A549 (cell line): ENCODE results near the gene ARHGAP26. TPM values are rescaled to one million over a fixed set of nuclear protein-coding genes. Genes with fewer than 3 reads are reported as not detected.

Source experiments
- ATAC-seq, 2 experiments: fragments of 200-7000 bp in 1 of 2; fragments of >200 bp in 1 of 2; cut with Nextera tagmentation in 1 of 2; cut with Tn5 transposase in 1 of 2; 3 replicates each; pipeline versions ENCODE4 v1.8.0 to v1.9.1; 2018 to 2020; ENCODE audit warnings: mild to moderate bottlenecking in 1 of 2, moderate library complexity in 1 of 2
- CTCF ChIA-PET: fragments of 300-600 bp; sonication (Branson Sonifier 250); formaldehyde crosslinking; extraction: SDS; loops from one replicate; lab custom pipeline; 2021; ENCODE audit warnings: antibody characterized with exemption, inconsistent platforms; lab: Yijun Ruan, JAX
- POLR2A ChIA-PET: fragments of 350-600 bp; formaldehyde crosslinking; extraction: SDS; loops from one replicate; lab custom pipeline; 2021; ENCODE audit warnings: antibody characterized with exemption, inconsistent platforms; lab: Yijun Ruan, JAX
- DNase-seq, 2 experiments: peaks; one replicate each; pipeline versions ENCODE4 v3.0.0 to v3.0.0-alpha.2; 2011 to 2016; ENCODE audit warnings: low read depth in 1 of 2, low spot score in 1 of 2
- FAIRE-seq: peaks from 2 replicates; lab custom pipeline; 2011; peaks lifted over from hg19 to GRCh38; lab: Jason Lieb, UNC
- H3K27ac ChIP-seq, 2 experiments: fragments of >200 bp; sonication (Bioruptor Twin); formaldehyde crosslinking; 3 replicates each; pipeline ENCODE4 v1.5.1; 2016 to 2017
- H3K4me1 ChIP-seq: fragments of >200 bp; sonication (Bioruptor Twin); formaldehyde crosslinking; 3 replicates; pipeline ENCODE4 v1.6.1; 2016
- H3K4me2 ChIP-seq: fragments of >200 bp; sonication (Bioruptor Twin); formaldehyde crosslinking; 3 replicates; pipeline ENCODE4 v1.6.1; 2016
- H3K4me3 ChIP-seq: fragments of >200 bp; sonication (Bioruptor Twin); formaldehyde crosslinking; 3 replicates; pipeline ENCODE4 v1.5.1; 2016
- H3K9me3 ChIP-seq: fragments of >200 bp; sonication (Bioruptor Twin); formaldehyde crosslinking; 3 replicates; pipeline ENCODE4 v1.6.1; 2016
- CBX8 ChIP-seq: fragments of 200-600 bp; sonication (generic); IDR thresholded peaks from 2 replicates; pipeline ENCODE4 v1.6.1; 2016
- CEBPB ChIP-seq, 2 experiments: fragments of >200 bp in 1 of 2; sonication (Bioruptor Twin) in 1 of 2; formaldehyde crosslinking in 1 of 2; IDR thresholded peaks; 2 replicates each; pipeline ENCODE4 v1.6.1; 2012 to 2016
- CHD2 ChIP-seq: fragments of 150-350 bp; IDR thresholded peaks from 2 replicates; pipeline ENCODE4 v1.6.1; 2014; ENCODE audit warnings: low read length; ENCODE audit not compliant: partially characterized antibody
- FOXS1 ChIP-seq: fragments of 250-450 bp; sonication (Bioruptor Pico); IDR thresholded peaks from 2 replicates; pipeline ENCODE4 v1.5.0; 2020; ENCODE audit warnings: mild to moderate bottlenecking, moderate library complexity
- HOXB5 ChIP-seq: fragments of 250-450 bp; sonication (Bioruptor Pico); IDR thresholded peaks from 2 replicates; pipeline ENCODE4 v1.5.0; 2020; ENCODE audit warnings: mild to moderate bottlenecking, moderate library complexity
- KDM5A ChIP-seq: fragments of 200-600 bp; sonication (generic); IDR thresholded peaks from 2 replicates; pipeline ENCODE4 v1.6.1; 2016; ENCODE audit warnings: antibody characterized with exemption, mild to moderate bottlenecking
- MAZ ChIP-seq: fragments of 150-350 bp; IDR thresholded peaks from 2 replicates; pipeline ENCODE4 v1.6.1; 2014; ENCODE audit warnings: antibody characterized with exemption, low read depth, low read length, borderline replicate concordance
- NPAS2 ChIP-seq: fragments of 250-450 bp; sonication (Bioruptor Pico); IDR thresholded peaks from 2 replicates; pipeline ENCODE4 v1.8.0; 2022; ENCODE audit warnings: mild to moderate bottlenecking, moderate library complexity, borderline replicate concordance
- POLR2A ChIP-seq: IDR thresholded peaks from 2 replicates; pipeline ENCODE4 v1.6.1; 2012; ENCODE audit warnings: mild to moderate bottlenecking, low read length
- RAD21 ChIP-seq, 2 experiments: fragments of >200 bp in 1 of 2; sonication (Bioruptor Twin) in 1 of 2; formaldehyde crosslinking in 1 of 2; IDR thresholded peaks in 1 of 2; conservative IDR thresholded peaks in 1 of 2; 2 replicates in 1 of 2; 3 replicates in 1 of 2; pipeline ENCODE4 v1.6.1; 2012 to 2018; ENCODE audit warnings: inconsistent platforms in 1 of 2
- RCOR1 ChIP-seq: fragments of 150-350 bp; IDR thresholded peaks from 2 replicates; pipeline ENCODE4 v1.6.1; 2014; ENCODE audit warnings: antibody characterized with exemption, low read length, low read depth
- RNF2 ChIP-seq: fragments of 200-600 bp; sonication (generic); IDR thresholded peaks from 2 replicates; pipeline ENCODE4 v1.6.1; 2016; ENCODE audit warnings: low read depth, mild to moderate bottlenecking, antibody characterized with exemption, moderate library complexity, borderline replicate concordance
- SMC3 ChIP-seq: fragments of >200 bp; sonication (Bioruptor Twin); formaldehyde crosslinking; IDR thresholded peaks from 3 replicates; pipeline ENCODE4 v1.6.1; 2018; ENCODE audit warnings: inconsistent platforms
- TFCP2L1 ChIP-seq: fragments of 250-450 bp; sonication (Bioruptor Pico); IDR thresholded peaks from 2 replicates; pipeline ENCODE4 v1.5.0; 2021; ENCODE audit warnings: mild to moderate bottlenecking
- ZFP36 ChIP-seq: fragments of 450-650 bp; IDR thresholded peaks from 2 replicates; pipeline ENCODE4 v1.6.1; 2014; ENCODE audit warnings: borderline replicate concordance; ENCODE audit not compliant: partially characterized antibody
- ZNF302 ChIP-seq: fragments of 250-450 bp; sonication (Bioruptor Pico); IDR thresholded peaks from 2 replicates; pipeline ENCODE4 v1.9.0; 2021; ENCODE audit warnings: inconsistent platforms, mild to moderate bottlenecking, moderate library complexity
- WGBS: methylation state at CpG from one replicate; pipeline ENCODE4 v1.1.6; 2017; ENCODE audit errors: missing lambda C conversion rate; 5-methylcytosine and 5-hydroxymethylcytosine counted together
- polyA plus RNA-seq, 4 experiments: library from polyadenylated mRNA; depleted of rRNA in 3 of 4; stranded (reverse); fragments of >200 nt; fragmentation: RNase III in 1 of 4; extraction: RNeasy Plus Mini Kit Qiagen cat#74134 plus additional on column Dnase treatment in 1 of 4; gene quantifications; 2 replicates in 3 of 4; 3 replicates in 1 of 4; pipeline ENCODE4 v1.2.3, GENCODE V29; 2011 to 2017
- TF ChIP-seq, protein P1 (sequence below): IDR thresholded peaks from 2 replicates; pipeline ENCODE4 v1.6.1; 2012
- TF ChIP-seq, protein P2 (sequence below): IDR thresholded peaks from 2 replicates; pipeline ENCODE4 v1.6.1; 2012
- TF ChIP-seq, protein P3 (sequence below): fragments of >200 bp; sonication (Bioruptor Twin); formaldehyde crosslinking; IDR thresholded peaks from 3 replicates; pipeline ENCODE4 v1.6.1; 2016
- TF ChIP-seq, protein P4 (sequence below): fragments of 200-600 bp; sonication (generic); IDR thresholded peaks from 2 replicates; pipeline ENCODE4 v1.6.1; 2016; ENCODE audit warnings: antibody characterized with exemption, mild to moderate bottlenecking, moderate library complexity
- TF ChIP-seq, protein P5 (sequence below): IDR thresholded peaks from 2 replicates; pipeline ENCODE4 v1.6.1; 2012; ENCODE audit warnings: low read depth, borderline replicate concordance

The ARHGAP26 gene
- polyA plus RNA-seq, 2 of the 4 experiments (the other 2 are of a cell fraction) = 6.6 to 19.1 TPM

DNA sequence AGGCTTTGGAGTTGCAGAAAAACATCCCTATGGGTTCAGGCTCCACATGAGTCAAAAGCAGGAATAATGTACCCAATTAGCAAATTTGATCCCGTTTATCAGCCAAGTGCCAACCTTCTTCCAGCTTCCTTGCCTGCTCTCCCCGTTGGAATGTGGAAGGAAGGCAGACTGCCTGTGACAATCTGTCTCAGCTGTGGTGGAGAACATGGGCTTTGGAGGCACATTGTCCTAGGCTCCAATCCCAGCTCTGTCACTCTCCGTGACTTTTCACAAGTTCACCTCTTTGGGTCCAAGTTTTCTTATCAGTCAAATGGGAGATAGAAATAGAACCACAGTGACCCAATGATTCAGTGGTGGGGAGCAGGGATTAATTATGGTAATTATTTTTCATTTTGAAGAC lies 113.9 kb downstream of the ARHGAP26 start:
- no peak for FAIRE-seq
- H3K9me3 ChIP-seq = no peaks in the 10 kb centered on the region
- ChIA-PET CTCF (interaction anchor here (0.6 to 27.5 kb wide), 8 partner anchors 6 to 228 kb away, joined by 3 to 1307 read pairs (median 94); partner anchors contain the start of gene ARHGAP26), POLR2A (no interaction called here)
- DNase-seq = no peak
- no peak overlapping the region for H3K27ac ChIP-seq
- no peak overlapping the region for H3K4me3 ChIP-seq
- no peak overlapping the region for H3K4me2 ChIP-seq
- no peak for ATAC-seq
- WGBS = 71% methylated on average over 3 of the region's 3 CpGs
- H3K4me1 ChIP-seq = peaks cover 16% of the 10 kb centered on the region; the same call in 1 of the 3 replicates
- TF ChIP-seq, protein P1, sequence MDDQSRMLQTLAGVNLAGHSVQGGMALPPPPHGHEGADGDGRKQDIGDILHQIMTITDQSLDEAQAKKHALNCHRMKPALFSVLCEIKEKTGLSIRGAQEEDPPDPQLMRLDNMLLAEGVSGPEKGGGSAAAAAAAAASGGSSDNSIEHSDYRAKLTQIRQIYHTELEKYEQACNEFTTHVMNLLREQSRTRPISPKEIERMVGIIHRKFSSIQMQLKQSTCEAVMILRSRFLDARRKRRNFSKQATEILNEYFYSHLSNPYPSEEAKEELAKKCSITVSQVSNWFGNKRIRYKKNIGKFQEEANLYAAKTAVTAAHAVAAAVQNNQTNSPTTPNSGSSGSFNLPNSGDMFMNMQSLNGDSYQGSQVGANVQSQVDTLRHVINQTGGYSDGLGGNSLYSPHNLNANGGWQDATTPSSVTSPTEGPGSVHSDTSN = no peak

DNA sequence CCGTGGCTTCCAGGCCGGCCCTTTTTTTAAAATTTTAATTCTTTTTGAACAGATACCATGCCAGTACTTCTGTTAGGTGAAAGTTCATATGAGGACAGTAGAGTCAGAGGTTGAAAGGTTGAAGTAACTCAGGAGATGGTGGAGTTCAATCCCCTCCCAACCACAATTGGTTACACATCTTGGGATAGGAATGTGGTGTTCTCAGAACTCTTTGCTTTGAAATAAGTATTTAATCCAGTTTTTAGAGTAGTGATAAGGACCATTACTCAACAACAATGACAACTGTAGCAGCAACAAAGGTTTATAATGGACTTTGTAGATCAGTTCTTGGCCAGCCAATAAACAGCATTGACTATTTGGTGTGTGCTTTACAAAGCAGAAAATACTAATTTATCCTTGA lies 116.0 kb downstream of the ARHGAP26 start:
- Histone ChIP-seq H3K27ac (no peak overlapping the region), H3K4me1 (peaks cover 9% of the 10 kb centered on the region; the same call in 1 of the 3 replicates), H3K4me2 (no peak overlapping the region), H3K4me3 (no peak overlapping the region)
- no peak for ATAC-seq
- POLR2A ChIA-PET = no interaction called here
- FAIRE-seq = no peak
- TF ChIP-seq, protein P2, sequence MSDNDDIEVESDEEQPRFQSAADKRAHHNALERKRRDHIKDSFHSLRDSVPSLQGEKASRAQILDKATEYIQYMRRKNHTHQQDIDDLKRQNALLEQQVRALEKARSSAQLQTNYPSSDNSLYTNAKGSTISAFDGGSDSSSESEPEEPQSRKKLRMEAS = no peak
- no peak for TF ChIP-seq ZFP36
- no peak for TF ChIP-seq CBX8
- TF ChIP-seq, all 56 proteins: peak for 0
- CTCF ChIA-PET = interaction anchor here (2.7 to 27.5 kb wide), 5 partner anchors 10 to 231 kb away, joined by 7 to 1307 read pairs (median 69); no protein-coding TSS in a partner anchor
- no peak for DNase-seq
- H3K9me3 ChIP-seq = no peaks in the 10 kb centered on the region
- 95% methylated on average over 2 of the region's 2 CpGs for WGBS

DNA sequence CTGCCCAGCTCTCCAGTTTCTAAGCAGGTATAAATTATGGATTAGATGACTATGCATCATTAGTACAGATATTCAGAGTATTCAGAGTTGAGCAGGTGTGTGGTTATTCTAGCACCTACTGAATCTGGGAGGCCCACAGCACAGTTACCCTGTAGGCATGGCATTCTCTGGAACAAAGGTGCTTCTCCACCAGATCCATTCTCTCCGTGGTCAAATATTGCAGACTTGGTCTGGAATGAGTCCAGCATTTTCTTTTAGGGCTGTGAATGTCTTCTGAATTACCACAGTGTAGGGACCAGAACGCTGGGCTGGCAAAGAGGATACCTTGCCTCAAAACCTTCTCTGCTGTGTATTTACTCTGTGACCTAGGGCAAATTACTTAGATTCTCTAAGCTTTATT lies 116.8 kb downstream of the ARHGAP26 start:
- H3K27ac ChIP-seq = no peak overlapping the region
- 50% methylated on average over 2 of the region's 2 CpGs for WGBS
- H3K9me3 ChIP-seq = no peaks in the 10 kb centered on the region
- no peak for TF ChIP-seq CEBPB (IDR thresholded peaks at IDR 0.05)
- TF ChIP-seq, protein P2 = no peak
- TF ChIP-seq MAZ = no peak
- TF ChIP-seq, protein P3, sequence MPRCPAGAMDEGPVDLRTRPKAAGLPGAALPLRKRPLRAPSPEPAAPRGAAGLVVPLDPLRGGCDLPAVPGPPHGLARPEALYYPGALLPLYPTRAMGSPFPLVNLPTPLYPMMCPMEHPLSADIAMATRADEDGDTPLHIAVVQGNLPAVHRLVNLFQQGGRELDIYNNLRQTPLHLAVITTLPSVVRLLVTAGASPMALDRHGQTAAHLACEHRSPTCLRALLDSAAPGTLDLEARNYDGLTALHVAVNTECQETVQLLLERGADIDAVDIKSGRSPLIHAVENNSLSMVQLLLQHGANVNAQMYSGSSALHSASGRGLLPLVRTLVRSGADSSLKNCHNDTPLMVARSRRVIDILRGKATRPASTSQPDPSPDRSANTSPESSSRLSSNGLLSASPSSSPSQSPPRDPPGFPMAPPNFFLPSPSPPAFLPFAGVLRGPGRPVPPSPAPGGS = no peak
- TF ChIP-seq RAD21 (conservative IDR thresholded peaks at IDR 0.05 in 1 of 2, IDR thresholded peaks at IDR 0.05 in 1 of 2) = no peak
- no peak for TF ChIP-seq POLR2A
- TF ChIP-seq TFCP2L1 (CRISPR knock-in tag) = no peak
- TF ChIP-seq SMC3 = no peak
- no peak for TF ChIP-seq CHD2
- TF ChIP-seq, protein P4, sequence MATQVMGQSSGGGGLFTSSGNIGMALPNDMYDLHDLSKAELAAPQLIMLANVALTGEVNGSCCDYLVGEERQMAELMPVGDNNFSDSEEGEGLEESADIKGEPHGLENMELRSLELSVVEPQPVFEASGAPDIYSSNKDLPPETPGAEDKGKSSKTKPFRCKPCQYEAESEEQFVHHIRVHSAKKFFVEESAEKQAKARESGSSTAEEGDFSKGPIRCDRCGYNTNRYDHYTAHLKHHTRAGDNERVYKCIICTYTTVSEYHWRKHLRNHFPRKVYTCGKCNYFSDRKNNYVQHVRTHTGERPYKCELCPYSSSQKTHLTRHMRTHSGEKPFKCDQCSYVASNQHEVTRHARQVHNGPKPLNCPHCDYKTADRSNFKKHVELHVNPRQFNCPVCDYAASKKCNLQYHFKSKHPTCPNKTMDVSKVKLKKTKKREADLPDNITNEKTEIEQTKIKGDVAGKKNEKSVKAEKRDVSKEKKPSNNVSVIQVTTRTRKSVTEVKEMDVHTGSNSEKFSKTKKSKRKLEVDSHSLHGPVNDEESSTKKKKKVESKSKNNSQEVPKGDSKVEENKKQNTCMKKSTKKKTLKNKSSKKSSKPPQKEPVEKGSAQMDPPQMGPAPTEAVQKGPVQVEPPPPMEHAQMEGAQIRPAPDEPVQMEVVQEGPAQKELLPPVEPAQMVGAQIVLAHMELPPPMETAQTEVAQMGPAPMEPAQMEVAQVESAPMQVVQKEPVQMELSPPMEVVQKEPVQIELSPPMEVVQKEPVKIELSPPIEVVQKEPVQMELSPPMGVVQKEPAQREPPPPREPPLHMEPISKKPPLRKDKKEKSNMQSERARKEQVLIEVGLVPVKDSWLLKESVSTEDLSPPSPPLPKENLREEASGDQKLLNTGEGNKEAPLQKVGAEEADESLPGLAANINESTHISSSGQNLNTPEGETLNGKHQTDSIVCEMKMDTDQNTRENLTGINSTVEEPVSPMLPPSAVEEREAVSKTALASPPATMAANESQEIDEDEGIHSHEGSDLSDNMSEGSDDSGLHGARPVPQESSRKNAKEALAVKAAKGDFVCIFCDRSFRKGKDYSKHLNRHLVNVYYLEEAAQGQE = no peak
- TF ChIP-seq RCOR1 = no peak
- no peak for TF ChIP-seq FOXS1 (CRISPR knock-in tag)
- no peak for TF ChIP-seq KDM5A
- no peak for TF ChIP-seq HOXB5 (CRISPR knock-in tag)
- TF ChIP-seq, protein P5, sequence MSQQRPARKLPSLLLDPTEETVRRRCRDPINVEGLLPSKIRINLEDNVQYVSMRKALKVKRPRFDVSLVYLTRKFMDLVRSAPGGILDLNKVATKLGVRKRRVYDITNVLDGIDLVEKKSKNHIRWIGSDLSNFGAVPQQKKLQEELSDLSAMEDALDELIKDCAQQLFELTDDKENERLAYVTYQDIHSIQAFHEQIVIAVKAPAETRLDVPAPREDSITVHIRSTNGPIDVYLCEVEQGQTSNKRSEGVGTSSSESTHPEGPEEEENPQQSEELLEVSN = no peak
- no peak for TF ChIP-seq NPAS2
- no peak for TF ChIP-seq RNF2
- TF ChIP-seq ZNF302 = no peak
- FAIRE-seq (no peak), DNase-seq (no peak), ATAC-seq (no peak)
- peaks cover 9% of the 10 kb centered on the region; the same call in 1 of the 3 replicates for H3K4me1 ChIP-seq
- POLR2A ChIA-PET = no interaction called here
- H3K4me2 ChIP-seq = no peak overlapping the region
- CTCF ChIA-PET = interaction anchor here (2.6 to 27.5 kb wide), 5 partner anchors 10 to 232 kb away, joined by 16 to 1307 read pairs (median 69); no protein-coding TSS in a partner anchor
- no peak overlapping the region for H3K4me3 ChIP-seq
